ENCODE results near the gene TREML2. TPM values are rescaled to one million over a fixed set of nuclear protein-coding genes. Genes with fewer than 3 reads are reported as not detected.

The TREML2 gene
- total and polyA plus RNA-seq, 2 of the 13 experiments (the other 11 are each of a cell fraction or from before 2014, with no cell fraction given) = not detected

DNA sequence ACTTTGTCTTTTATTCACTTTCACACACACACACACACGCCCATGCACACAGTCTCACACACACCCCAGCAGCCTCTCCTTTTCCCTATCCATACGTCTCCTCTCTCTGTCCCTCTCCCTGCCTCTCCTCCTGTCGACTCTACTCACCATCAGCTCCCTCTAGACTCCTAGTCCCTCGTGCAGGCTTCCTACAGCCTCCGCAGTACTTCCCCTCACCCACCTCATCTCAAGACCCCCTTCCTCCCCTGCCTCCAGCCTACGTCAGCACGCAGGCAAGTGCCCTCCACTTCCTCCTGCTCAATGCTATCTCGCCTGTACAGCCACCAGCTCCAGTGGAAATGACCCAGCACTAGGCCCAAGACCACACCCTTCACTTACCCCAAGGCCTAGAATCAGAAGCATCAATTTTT lies 820 bp upstream of the TREML2 start:
- DNase-seq (ENCODE audit: low spot score) = no peak
- H4K20me1 ChIP-seq (ENCODE audit: insufficient read depth, low read length) = no peaks in the 10 kb centered on the region
- BruUV-seq (replicated peaks) = no TSS peak
- FAIRE-seq = no peak
- in situ Hi-C loops (cut with HindIII; ENCODE audit: extremely low pct_ligation_motif_present, low pct_unique_long_range_greater_than_20kb) (no loop called here), intact Hi-C loops (cut with micrococcal nuclease; ENCODE audit: unreplicated experiment) (no loop called here)
- no peak overlapping the region for H2AFZ ChIP-seq (ENCODE audit: low read length)
- peaks cover 0 to 5% of the 10 kb centered on the region in 2 experiments; a peak in 2 of 5 replicates for H3K27me3 ChIP-seq (ENCODE audit: control insufficient read depth in 1 of 2, insufficient read depth in 2 of 2, low read length in 2 of 2)
- CTCF ChIA-PET (ENCODE audit: low intra/inter-chr PET ratio, low total read pairs) = no interaction called here
- no peaks in the 10 kb centered on the region for H3K36me3 ChIP-seq (replicated peaks in 1 of 2; ENCODE audit: control insufficient read depth in 1 of 2, insufficient read depth in 2 of 2, low read length in 2 of 2)
- H3K4me2 ChIP-seq (ENCODE audit: low read depth, low read length) = no peak overlapping the region
- no peaks in the 10 kb centered on the region for H3K4me1 ChIP-seq (ENCODE audit: insufficient read depth, low read length)
- no peaks in the 10 kb centered on the region for H3K9me3 ChIP-seq (ENCODE audit: low read length)
- no peaks in the 10 kb centered on the region for H3K79me2 ChIP-seq (ENCODE audit: insufficient read depth, low read length)
- POLR2A ChIA-PET = no interaction called here
- H3K4me3 ChIP-seq (replicated peaks in 1 of 3; ENCODE audit: insufficient read depth in 1 of 3, low read depth in 2 of 3, low read length in 3 of 3) = no peak overlapping the region
- 26% methylated on average over 8 of the region's 8 CpGs for WGBS (ENCODE audit: low lambda C conversion rate)
- no peak for TF ChIP-seq MAF1 (CRISPR knock-in tag; IDR thresholded peaks at IDR 0.05; ENCODE audit: borderline replicate concordance)
- no peak for TF ChIP-seq ZNF337 (CRISPR knock-in tag; IDR thresholded peaks at IDR 0.05; ENCODE audit: borderline replicate concordance, low read depth)
- TF ChIP-seq MAFK (conservative IDR thresholded peaks at IDR 0.05 in 1 of 2, IDR thresholded peaks at IDR 0.05 in 1 of 2; ENCODE audit: low read length in 2 of 2) = no peak
- TF ChIP-seq KLF9 (CRISPR knock-in tag; IDR thresholded peaks at IDR 0.05; ENCODE audit: low read depth) = no peak
- TF ChIP-seq ZFP36L2 (CRISPR knock-in tag; IDR thresholded peaks at IDR 0.05) = no peak
- no peak for TF ChIP-seq ZNF207 (IDR thresholded peaks at IDR 0.05; ENCODE audit: borderline replicate concordance)
- H3K9ac ChIP-seq (ENCODE audit: insufficient read depth, low read depth, low read length) = no peak overlapping the region
- no peak; the same call in 2 of the 3 replicates for ATAC-seq
- no peak overlapping the region for H3K27ac ChIP-seq (ENCODE audit: extremely low read length, insufficient read depth, low read length)

DNA sequence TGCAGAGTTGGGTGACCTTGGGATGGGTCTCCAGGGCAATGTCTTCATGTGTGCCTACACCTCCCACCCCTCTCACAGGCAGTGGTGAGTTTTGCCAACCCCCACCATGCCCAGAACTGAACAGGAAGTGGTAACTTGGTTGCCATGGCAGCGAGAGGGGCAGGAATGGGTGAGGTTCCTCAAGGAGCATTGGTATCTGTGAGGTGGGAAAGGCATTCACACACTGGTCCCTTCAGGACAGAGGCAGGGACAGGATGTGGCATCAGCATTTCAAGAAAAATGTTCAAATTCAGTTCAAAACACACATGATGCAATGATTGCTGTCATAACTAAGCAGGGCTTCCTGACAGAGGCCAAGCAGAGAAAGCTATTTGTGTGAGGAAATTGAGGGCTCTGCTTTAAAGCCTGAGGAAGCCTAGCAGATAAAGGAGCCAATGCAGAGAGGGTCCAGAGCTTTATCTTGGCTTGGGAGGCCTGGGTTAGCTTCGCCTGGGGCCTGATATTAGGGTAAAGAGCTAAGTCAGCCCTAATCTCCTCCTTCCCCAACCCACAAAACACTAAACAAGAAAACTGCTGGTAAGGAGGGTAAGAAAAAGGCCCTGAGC lies 551 bp downstream of the TREML2 start:
- H3K36me3 ChIP-seq (replicated peaks in 1 of 2; ENCODE audit: control insufficient read depth in 1 of 2, insufficient read depth in 2 of 2, low read length in 2 of 2) = no peaks in the 10 kb centered on the region
- no peak for ATAC-seq
- BruUV-seq (replicated peaks) = no TSS peak
- no peaks in the 10 kb centered on the region for H4K20me1 ChIP-seq (ENCODE audit: insufficient read depth, low read length)
- H3K9ac ChIP-seq (ENCODE audit: insufficient read depth, low read depth, low read length) = no peak overlapping the region
- in situ Hi-C loops (cut with HindIII; ENCODE audit: extremely low pct_ligation_motif_present, low pct_unique_long_range_greater_than_20kb) = no loop called here
- CTCF ChIA-PET (ENCODE audit: low intra/inter-chr PET ratio, low total read pairs) = no interaction called here
- POLR2A ChIA-PET = no interaction called here
- no peak for FAIRE-seq
- no peak overlapping the region for H3K4me3 ChIP-seq (replicated peaks in 1 of 3; ENCODE audit: insufficient read depth in 1 of 3, low read depth in 2 of 3, low read length in 3 of 3)
- peaks cover 0 to 5% of the 10 kb centered on the region in 2 experiments; a peak in 2 of 5 replicates for H3K27me3 ChIP-seq (ENCODE audit: control insufficient read depth in 1 of 2, insufficient read depth in 2 of 2, low read length in 2 of 2)
- H2AFZ ChIP-seq (ENCODE audit: low read length) = no peak overlapping the region
- TF ChIP-seq MEIS1 (CRISPR knock-in tag; IDR thresholded peaks at IDR 0.05; ENCODE audit: borderline replicate concordance) = no peak
- TF ChIP-seq ZNF20 (CRISPR knock-in tag; IDR thresholded peaks at IDR 0.05) = no peak
- peak; percentile 26; the same call in 1 of the 2 replicates for TF ChIP-seq CEBPB (IDR thresholded peaks at IDR 0.05; ENCODE audit: borderline replicate concordance, low read depth, low read length)
- no peak for TF ChIP-seq MIER2 (CRISPR knock-in tag; IDR thresholded peaks at IDR 0.05)
- TF ChIP-seq RFX1 (IDR thresholded peaks at IDR 0.05) = 0 out of 2 replicates have a peak, but pooled peaks have one; percentile 4
- no peak for TF ChIP-seq ZNF251 (CRISPR knock-in tag; IDR thresholded peaks at IDR 0.05)
- no peak overlapping the region for H3K27ac ChIP-seq (ENCODE audit: extremely low read length, insufficient read depth, low read length)
- DNase-seq (ENCODE audit: low spot score) = no peak
- intact Hi-C loops (cut with micrococcal nuclease; ENCODE audit: unreplicated experiment) = no loop called here
- H3K4me1 ChIP-seq (ENCODE audit: insufficient read depth, low read length) = no peaks in the 10 kb centered on the region
- H3K79me2 ChIP-seq (ENCODE audit: insufficient read depth, low read length) = no peaks in the 10 kb centered on the region
- H3K4me2 ChIP-seq (ENCODE audit: low read depth, low read length) = no peak overlapping the region
- WGBS (ENCODE audit: low lambda C conversion rate) = 0% methylated on average over 2 of the region's 2 CpGs
- no peaks in the 10 kb centered on the region for H3K9me3 ChIP-seq (ENCODE audit: low read length)
